Kidney epithelial cell (primary cell): ENCODE measurements around the gene PSMC3IP. TPM values are rescaled to one million over a fixed set of nuclear protein-coding genes. Genes with fewer than 3 reads are reported as not detected.
A peak's percentile ranks its signal among the peaks of the same experiment; 100 is the strongest.
"Not testable (repeated sequence)": the region's sequence is repeated elsewhere in the genome, so short reads cannot be mapped to it uniquely, and the experiment has no call there.

Source experiments
- DNase-seq: peaks from one replicate; pipeline ENCODE4 v3.0.0-alpha.2; 2010; ENCODE audit warnings: low read depth
- H3K27me3 ChIP-seq: 2 replicates; pipeline ENCODE4 v1.6.0; 2011; ENCODE audit warnings: low read length; ENCODE audit not compliant: control insufficient read depth, insufficient read depth
- H3K36me3 ChIP-seq: 2 replicates; pipeline ENCODE4 v1.5.1; 2011; ENCODE audit warnings: low read length; ENCODE audit not compliant: control insufficient read depth, insufficient read depth
- H3K4me3 ChIP-seq: 2 replicates; pipeline ENCODE4 v1.5.1; 2011; ENCODE audit warnings: low read depth, mild to moderate bottlenecking, control low read depth, low read length
- CTCF ChIP-seq: IDR thresholded peaks from 2 replicates; pipeline ENCODE4 v1.5.1; 2011; ENCODE audit warnings: mild to moderate bottlenecking, moderate library complexity, low read length, control low read depth, inconsistent platforms; ENCODE audit not compliant: insufficient read depth, poor library complexity, severe bottlenecking
- total RNA-seq: library from RNA; depleted of rRNA; stranded (reverse); fragments of >200 nt; gene quantifications from 2 replicates; pipeline ENCODE4 v1.2.3, GENCODE V29; 2015

Gene PSMC3IP
- total RNA-seq, 1 donor from 2014 or later, result 3.9 TPM

- DNase-seq, result no peak
- H3K4me3 ChIP-seq, result no peak overlapping the region
- H3K36me3 ChIP-seq, result peaks cover 2% of the 10 kb centered on the region
- TF ChIP-seq CTCF, result no peak
- no peaks in the 10 kb centered on the region for H3K27me3 ChIP-seq
Observed at GRCh38 chr17:42560246-42560645, 17.3 kb downstream of the PSMC3IP start.

GRCh38 chr17:42559075-42559474 is 18.5 kb downstream of the PSMC3IP start:
- DNase-seq, result no peak
- Histone ChIP-seq H3K27me3 (no peaks in the 10 kb centered on the region), H3K36me3 (no peaks in the 10 kb centered on the region), H3K4me3 (no peak overlapping the region)
- TF ChIP-seq CTCF, result no peak

GRCh38 chr17:42555961-42556617 is 21.4 kb downstream of the PSMC3IP start:
- not testable (repeated sequence) for H3K4me3 ChIP-seq, DNase-seq, H3K36me3 ChIP-seq, H3K27me3 ChIP-seq
- TF ChIP-seq CTCF, result peak; percentile 16

GRCh38 chr17:42555122-42555622 is 22.4 kb downstream of the PSMC3IP start:
- H3K36me3 ChIP-seq, result no peaks in the 10 kb centered on the region
- DNase-seq, result no peak
- H3K4me3 ChIP-seq, result peak overlapping the region; percentile 77
- H3K27me3 ChIP-seq, result no peaks in the 10 kb centered on the region
- no peak for TF ChIP-seq CTCF

- Histone ChIP-seq H3K4me3 (peak overlapping the region; percentile 77), H3K36me3 (no peaks in the 10 kb centered on the region), H3K27me3 (no peaks in the 10 kb centered on the region)
- DNase-seq, result no peak
- TF ChIP-seq CTCF, result peak; percentile 3
Observed at GRCh38 chr17:42554250-42555121, 23.0 kb downstream of the PSMC3IP start.
